ENCODE data around the gene TMEM117.
"Not testable (repeated sequence)": the region's sequence is repeated elsewhere in the genome, so short reads cannot be mapped to it uniquely, and the experiment has no call there.

Gene TMEM117

GRCh38 chr12:44336577-44336976, 500.7 kb downstream of the TMEM117 start:
- Mint-ChIP-seq H3K27me3 (no peaks in the 10 kb centered on the region), H3K27ac (no peak overlapping the region), H3K9me3 (peaks cover 10% of the 10 kb centered on the region), H3K36me3 (ENCODE audit: low read depth) (peaks cover 4% of the 10 kb centered on the region), H3K4me1 (no peaks in the 10 kb centered on the region), H3K4me3 (no peak overlapping the region)
- ATAC-seq = no peak
- DNase-seq = no peak

DNA sequence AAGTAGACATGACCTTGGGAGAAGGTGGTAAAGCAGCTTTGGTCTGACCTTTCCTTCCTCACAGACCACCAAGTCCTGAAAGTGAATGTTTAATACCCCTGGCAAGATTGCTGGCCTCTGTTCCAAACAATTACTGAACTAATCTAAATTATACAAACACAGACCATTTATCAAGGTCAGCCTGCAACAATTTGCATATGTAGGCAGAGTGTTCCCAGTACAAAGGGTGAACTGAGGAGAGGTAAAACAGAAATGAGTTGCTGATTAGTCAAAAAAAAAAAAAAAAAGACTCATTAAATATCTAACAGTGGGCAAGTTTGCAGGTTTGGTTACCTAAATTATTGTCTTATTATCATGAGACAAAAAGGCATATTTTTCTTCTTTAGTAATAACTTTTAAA, 506.5 kb downstream of the TMEM117 start:
- H3K36me3 Mint-ChIP-seq (ENCODE audit: low read depth) = no peaks in the 10 kb centered on the region
- H3K27ac Mint-ChIP-seq = no peak overlapping the region
- ATAC-seq = no peak
- H3K9me3 Mint-ChIP-seq = no peaks in the 10 kb centered on the region
- no peak overlapping the region for H3K4me3 Mint-ChIP-seq
- DNase-seq = no peak
- H3K4me1 Mint-ChIP-seq = no peaks in the 10 kb centered on the region
- no peaks in the 10 kb centered on the region for H3K27me3 Mint-ChIP-seq

DNA sequence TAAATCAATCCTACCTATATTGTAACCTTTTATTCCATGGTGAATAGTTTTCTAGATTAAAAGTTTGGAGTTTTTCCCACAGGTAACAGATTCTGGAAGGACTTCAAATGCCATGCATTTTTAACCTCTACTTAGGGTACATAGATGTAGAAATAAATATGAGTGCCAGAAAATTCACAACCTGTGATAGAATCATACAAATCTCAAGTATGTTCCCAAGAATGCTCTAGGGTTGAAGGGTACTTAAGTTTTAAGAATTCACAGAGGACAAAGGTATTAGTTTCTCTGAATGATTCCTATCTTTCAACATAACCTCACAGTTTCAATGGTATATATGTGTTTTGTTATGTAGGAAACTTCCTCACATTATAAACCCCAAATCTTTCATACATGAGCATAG, 511.3 kb downstream of the TMEM117 start:
- no peak overlapping the region for H3K27ac Mint-ChIP-seq
- no peak for DNase-seq
- no peak overlapping the region for H3K4me3 Mint-ChIP-seq
- H3K36me3 Mint-ChIP-seq (ENCODE audit: low read depth) = no peaks in the 10 kb centered on the region
- no peak for ATAC-seq
- no peaks in the 10 kb centered on the region for H3K27me3 Mint-ChIP-seq
- no peaks in the 10 kb centered on the region for H3K4me1 Mint-ChIP-seq
- H3K9me3 Mint-ChIP-seq = no peaks in the 10 kb centered on the region

GRCh38 chr12:44357494-44357893, 521.6 kb downstream of the TMEM117 start:
- H3K9me3 Mint-ChIP-seq = no peaks in the 10 kb centered on the region
- ATAC-seq (no peak), DNase-seq (no peak)
- no peak overlapping the region for H3K4me3 Mint-ChIP-seq
- no peaks in the 10 kb centered on the region for H3K4me1 Mint-ChIP-seq
- H3K27ac Mint-ChIP-seq = no peak overlapping the region
- H3K27me3 Mint-ChIP-seq = no peaks in the 10 kb centered on the region
- no peaks in the 10 kb centered on the region for H3K36me3 Mint-ChIP-seq (ENCODE audit: low read depth)

DNA sequence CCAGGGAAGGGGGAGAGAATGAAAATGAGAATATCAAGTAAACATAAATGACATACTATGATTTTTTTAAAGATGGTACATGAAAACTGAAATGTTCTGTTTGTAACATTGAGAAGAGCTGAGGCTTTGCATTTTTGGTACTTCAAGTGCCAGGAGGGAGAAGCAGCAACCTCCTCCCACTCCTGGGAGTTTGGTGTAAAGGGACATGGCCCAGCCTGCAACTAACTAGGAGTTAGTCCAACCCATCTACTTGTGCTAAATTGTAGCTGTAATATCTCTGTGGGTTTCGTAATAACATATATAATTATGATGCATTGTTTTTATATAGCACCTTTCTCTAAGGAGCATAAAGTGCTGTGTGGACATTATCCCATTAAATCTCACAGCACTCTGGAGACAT, 522.8 kb downstream of the TMEM117 start:
- H3K4me3 Mint-ChIP-seq = no peak overlapping the region
- ATAC-seq (no peak), DNase-seq (no peak)
- H3K9me3 Mint-ChIP-seq = no peaks in the 10 kb centered on the region
- H3K4me1 Mint-ChIP-seq = no peaks in the 10 kb centered on the region
- no peaks in the 10 kb centered on the region for H3K27me3 Mint-ChIP-seq
- H3K36me3 Mint-ChIP-seq (ENCODE audit: low read depth) = no peaks in the 10 kb centered on the region
- H3K27ac Mint-ChIP-seq = no peak overlapping the region

DNA sequence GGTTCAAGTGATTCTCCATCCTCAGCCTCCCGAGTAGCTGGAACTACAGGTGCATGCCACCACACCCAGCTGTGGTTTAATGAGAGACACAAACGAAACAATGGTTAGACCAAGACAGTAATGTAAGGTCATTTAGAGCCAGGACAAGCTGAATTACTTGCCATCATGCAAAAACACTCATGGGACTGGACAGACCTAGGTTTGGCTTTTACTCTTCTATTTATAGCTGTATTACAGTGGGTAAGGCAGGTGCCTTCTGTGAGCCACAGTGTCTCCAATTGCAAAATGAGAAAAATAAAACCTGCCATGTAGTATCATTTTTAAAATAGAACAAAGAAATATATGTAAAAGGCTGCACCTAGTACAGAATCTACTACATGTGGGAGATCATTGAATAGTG, 527.1 kb downstream of the TMEM117 start:
- Mint-ChIP-seq H3K9me3 (no peaks in the 10 kb centered on the region), H3K4me3 (no peak overlapping the region), H3K27me3 (no peaks in the 10 kb centered on the region), H3K4me1 (no peaks in the 10 kb centered on the region), H3K36me3 (ENCODE audit: low read depth) (no peaks in the 10 kb centered on the region), H3K27ac (no peak overlapping the region)
- no peak for ATAC-seq
- no peak for DNase-seq

GRCh38 chr12:44367136-44367535, 531.3 kb downstream of the TMEM117 start:
- Mint-ChIP-seq H3K27ac (no peak overlapping the region), H3K9me3 (no peaks in the 10 kb centered on the region), H3K27me3 (no peaks in the 10 kb centered on the region), H3K4me1 (no peaks in the 10 kb centered on the region), H3K4me3 (no peak overlapping the region), H3K36me3 (ENCODE audit: low read depth) (no peaks in the 10 kb centered on the region)
- ATAC-seq = no peak
- no peak for DNase-seq

DNA sequence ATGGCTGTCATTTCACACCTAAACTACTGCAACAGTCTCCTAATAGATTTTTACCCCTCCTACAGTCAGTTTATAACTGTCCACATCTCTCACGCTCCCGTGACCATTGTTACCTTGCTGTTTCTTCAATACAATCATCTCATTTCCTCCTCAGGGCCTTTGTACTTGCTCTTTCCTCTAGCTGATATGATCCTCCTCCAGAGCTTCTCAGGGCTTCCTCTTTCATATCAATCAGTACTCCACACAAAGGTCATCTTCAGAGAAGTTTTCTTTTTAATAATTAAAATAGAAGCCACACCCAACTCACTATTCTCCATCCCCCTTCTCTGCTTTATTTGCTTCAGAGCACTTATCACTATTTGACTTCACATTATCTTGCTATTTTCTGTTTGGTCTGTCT, 532.0 kb downstream of the TMEM117 start:
- ATAC-seq (no peak), DNase-seq (no peak)
- H3K4me1 Mint-ChIP-seq = no peaks in the 10 kb centered on the region
- H3K36me3 Mint-ChIP-seq (ENCODE audit: low read depth) = no peaks in the 10 kb centered on the region
- no peak overlapping the region for H3K27ac Mint-ChIP-seq
- no peak overlapping the region for H3K4me3 Mint-ChIP-seq
- no peaks in the 10 kb centered on the region for H3K27me3 Mint-ChIP-seq
- H3K9me3 Mint-ChIP-seq = no peaks in the 10 kb centered on the region

- DNase-seq (no peak), ATAC-seq (no peak)
- no peaks in the 10 kb centered on the region for H3K4me1 Mint-ChIP-seq
- H3K27ac Mint-ChIP-seq = no peak overlapping the region
- no peak overlapping the region for H3K4me3 Mint-ChIP-seq
- no peaks in the 10 kb centered on the region for H3K36me3 Mint-ChIP-seq (ENCODE audit: low read depth)
- H3K27me3 Mint-ChIP-seq = no peaks in the 10 kb centered on the region
- H3K9me3 Mint-ChIP-seq = no peaks in the 10 kb centered on the region
These were observed 534.1 kb downstream of the TMEM117 start for GRCh38 chr12:44369998-44370397.

- ATAC-seq = no peak
- Mint-ChIP-seq H3K4me1 (no peaks in the 10 kb centered on the region), H3K27me3 (no peaks in the 10 kb centered on the region), H3K4me3 (no peak overlapping the region), H3K36me3 (ENCODE audit: low read depth) (no peaks in the 10 kb centered on the region), H3K27ac (no peak overlapping the region), H3K9me3 (no peaks in the 10 kb centered on the region)
- no peak for DNase-seq
These were observed 535.1 kb downstream of the TMEM117 start for GRCh38 chr12:44370982-44371381.

- Mint-ChIP-seq H3K4me1 (no peaks in the 10 kb centered on the region), H3K9me3 (no peaks in the 10 kb centered on the region), H3K27me3 (no peaks in the 10 kb centered on the region), H3K36me3 (ENCODE audit: low read depth) (no peaks in the 10 kb centered on the region), H3K27ac (no peak overlapping the region), H3K4me3 (no peak overlapping the region)
- ATAC-seq (no peak), DNase-seq (no peak)
These were observed 536.4 kb downstream of the TMEM117 start for GRCh38 chr12:44372259-44372658.

DNA sequence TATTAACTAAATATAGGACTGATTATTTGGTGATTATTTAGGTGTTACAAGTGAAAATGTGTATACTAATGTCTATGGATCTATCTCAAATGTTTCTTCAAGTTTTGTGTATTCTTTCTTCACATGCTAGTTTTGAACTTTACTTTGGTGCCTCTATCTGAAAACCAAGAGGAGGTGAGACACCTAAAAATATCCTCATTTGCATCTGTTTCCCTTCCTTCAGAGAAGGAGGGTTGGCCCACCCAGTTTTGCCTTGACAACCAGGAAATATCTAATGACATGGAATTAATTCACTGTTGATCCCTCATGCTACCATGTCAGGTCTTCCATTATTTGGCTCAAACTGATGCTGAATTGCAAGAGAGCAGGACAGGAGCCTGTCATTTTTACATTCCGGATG, 539.8 kb downstream of the TMEM117 start:
- Mint-ChIP-seq H3K27me3 (no peaks in the 10 kb centered on the region), H3K36me3 (ENCODE audit: low read depth) (no peaks in the 10 kb centered on the region), H3K27ac (no peak overlapping the region), H3K9me3 (no peaks in the 10 kb centered on the region), H3K4me1 (no peaks in the 10 kb centered on the region), H3K4me3 (no peak overlapping the region)
- DNase-seq (no peak), ATAC-seq (no peak)

- Mint-ChIP-seq H3K27me3 (no peaks in the 10 kb centered on the region), H3K9me3 (no peaks in the 10 kb centered on the region), H3K27ac (no peak overlapping the region), H3K36me3 (ENCODE audit: low read depth) (no peaks in the 10 kb centered on the region), H3K4me3 (no peak overlapping the region), H3K4me1 (no peaks in the 10 kb centered on the region)
- no peak for ATAC-seq
- no peak for DNase-seq
These were observed 541.7 kb downstream of the TMEM117 start for GRCh38 chr12:44377443-44378187.

- not testable (repeated sequence) for ATAC-seq; H3K4me1 Mint-ChIP-seq; H3K4me3 Mint-ChIP-seq; H3K36me3 Mint-ChIP-seq (ENCODE audit: low read depth); H3K9me3 Mint-ChIP-seq; H3K27me3 Mint-ChIP-seq; DNase-seq; H3K27ac Mint-ChIP-seq
These were observed 543.2 kb downstream of the TMEM117 start for GRCh38 chr12:44379113-44379512.

DNA sequence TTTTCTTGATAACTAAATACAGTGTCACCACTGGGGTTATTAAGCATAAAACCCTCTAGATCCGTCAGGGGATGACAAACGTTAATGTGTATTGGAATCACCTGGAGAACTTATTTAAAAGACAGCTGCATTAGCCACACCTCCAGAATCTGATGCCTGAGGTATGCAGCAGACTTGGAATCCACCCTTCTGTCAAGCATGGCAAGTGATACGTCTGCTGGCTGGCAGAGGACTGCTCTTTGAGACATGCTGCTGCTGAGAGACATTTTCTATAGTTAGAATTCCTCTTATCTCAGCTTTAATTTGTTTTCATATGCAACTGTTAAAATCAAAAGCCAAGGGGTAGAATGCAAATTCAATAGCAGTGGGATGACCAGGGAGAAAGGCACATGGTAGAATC, 544.0 kb downstream of the TMEM117 start:
- Mint-ChIP-seq H3K9me3 (no peaks in the 10 kb centered on the region), H3K4me3 (no peak overlapping the region), H3K36me3 (ENCODE audit: low read depth) (no peaks in the 10 kb centered on the region), H3K4me1 (no peaks in the 10 kb centered on the region), H3K27ac (no peak overlapping the region), H3K27me3 (no peaks in the 10 kb centered on the region)
- ATAC-seq (no peak), DNase-seq (no peak)

DNA sequence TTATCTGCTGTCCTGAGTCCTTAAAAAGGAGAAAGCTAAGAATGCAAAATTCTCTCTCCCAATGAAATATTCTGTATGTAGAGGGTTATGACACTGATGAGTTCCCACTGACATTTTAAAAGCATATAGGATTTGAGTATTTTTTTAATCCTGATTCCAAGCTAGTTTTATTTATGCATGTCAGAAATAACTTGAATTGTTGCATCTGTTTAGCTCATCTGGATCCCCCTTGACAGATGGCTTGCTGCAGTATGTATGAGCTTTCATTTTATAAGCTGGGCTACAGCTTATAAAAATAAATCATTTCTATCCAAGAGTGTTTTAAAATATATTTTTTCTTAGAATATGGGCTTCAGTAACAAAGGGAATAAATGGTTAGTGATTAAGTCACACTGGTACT, 545.0 kb downstream of the TMEM117 start:
- no peaks in the 10 kb centered on the region for H3K9me3 Mint-ChIP-seq
- H3K27ac Mint-ChIP-seq = no peak overlapping the region
- ATAC-seq (no peak), DNase-seq (no peak)
- no peaks in the 10 kb centered on the region for H3K4me1 Mint-ChIP-seq
- H3K27me3 Mint-ChIP-seq = no peaks in the 10 kb centered on the region
- no peak overlapping the region for H3K4me3 Mint-ChIP-seq
- no peaks in the 10 kb centered on the region for H3K36me3 Mint-ChIP-seq (ENCODE audit: low read depth)
